H9 (cell line): ENCODE data around the gene ATP13A4. TPM values are rescaled to one million over a fixed set of nuclear protein-coding genes. Genes with fewer than 3 reads are reported as not detected.
A peak's percentile ranks its signal among the peaks of the same experiment; 100 is the strongest.

ENCODE experiments used
- DNase-seq: peaks from one replicate; pipeline ENCODE4 v3.0.0-alpha.2; 2017
- H2AFZ ChIP-seq: one replicate; pipeline ENCODE4 v1.6.1; 2013; ENCODE audit warnings: mild to moderate bottlenecking, low read length, control low read depth, moderate library complexity
- H2AK5ac ChIP-seq: 2 replicates; pipeline ENCODE4 v1.6.1; 2013; ENCODE audit warnings: low read length, control low read depth, mixed read lengths; ENCODE audit not compliant: insufficient read length
- H2BK120ac ChIP-seq: one replicate; pipeline ENCODE4 v1.6.1; 2013; ENCODE audit warnings: low read depth, mild to moderate bottlenecking, low read length, control low read depth, inconsistent platforms; ENCODE audit not compliant: poor library complexity, severe bottlenecking
- H2BK12ac ChIP-seq: 2 replicates; pipeline ENCODE4 v1.6.1; 2013; ENCODE audit warnings: low read length, control low read depth, mixed read lengths, low read depth; ENCODE audit not compliant: insufficient read length
- H2BK15ac ChIP-seq: 2 replicates; pipeline ENCODE4 v1.6.1; 2013; ENCODE audit warnings: low read depth, low read length, control low read depth
- H2BK20ac ChIP-seq: one replicate; pipeline ENCODE4 v1.6.1; 2013; ENCODE audit warnings: low read depth, mild to moderate bottlenecking, low read length, control low read depth, inconsistent platforms; ENCODE audit not compliant: poor library complexity, severe bottlenecking
- H2BK5ac ChIP-seq: 2 replicates; pipeline ENCODE4 v1.6.1; 2013; ENCODE audit warnings: low read length, control low read depth, mixed read lengths; ENCODE audit not compliant: insufficient read length
- H3K14ac ChIP-seq: 2 replicates; pipeline ENCODE4 v1.6.1; 2013; ENCODE audit warnings: low read length, control low read depth; ENCODE audit not compliant: insufficient read depth
- H3K18ac ChIP-seq: 2 replicates; pipeline ENCODE4 v1.6.1; 2013; ENCODE audit warnings: low read depth, mild to moderate bottlenecking, mixed read lengths, low read length, control low read depth; ENCODE audit not compliant: insufficient read length
- H3K23ac ChIP-seq: 2 replicates; pipeline ENCODE4 v1.6.1; 2013; ENCODE audit warnings: low read length, control low read depth, mixed read lengths, low read depth; ENCODE audit not compliant: insufficient read length
- H3K23me2 ChIP-seq: 2 replicates; pipeline ENCODE4 v1.6.1; 2013; ENCODE audit warnings: low read depth, mild to moderate bottlenecking, mixed read lengths, low read length, control low read depth; ENCODE audit not compliant: insufficient read length, poor library complexity, severe bottlenecking
- H3K27ac ChIP-seq: 2 replicates; pipeline ENCODE4 v1.5.1; 2013; ENCODE audit warnings: low read length, control low read depth, mixed read lengths, low read depth; ENCODE audit not compliant: insufficient read length
- H3K27me3 ChIP-seq: 2 replicates; pipeline ENCODE4 v1.6.1; 2013; ENCODE audit warnings: low read length, control low read depth, inconsistent platforms; ENCODE audit not compliant: insufficient read depth
- H3K4ac ChIP-seq: 2 replicates; pipeline ENCODE4 v1.6.1; 2013; ENCODE audit warnings: low read depth, mild to moderate bottlenecking, control low read depth, inconsistent platforms, low read length, moderate library complexity
- H3K4me1 ChIP-seq: 2 replicates; pipeline ENCODE4 v1.6.1; 2013; ENCODE audit warnings: low read length, control low read depth, inconsistent platforms; ENCODE audit not compliant: insufficient read depth
- H3K4me2 ChIP-seq: 2 replicates; pipeline ENCODE4 v1.6.1; 2013; ENCODE audit warnings: low read length, control low read depth, mixed read lengths; ENCODE audit not compliant: insufficient read length, insufficient read depth
- H3K56ac ChIP-seq: 2 replicates; pipeline ENCODE4 v1.6.1; 2013; ENCODE audit warnings: low read depth, mild to moderate bottlenecking, mixed read lengths, low read length, control low read depth; ENCODE audit not compliant: insufficient read length
- H3K79me1 ChIP-seq: 2 replicates; pipeline ENCODE4 v1.6.1; 2013; ENCODE audit warnings: low read depth, mild to moderate bottlenecking, moderate library complexity, low read length, control low read depth, inconsistent platforms; ENCODE audit not compliant: insufficient read depth, poor library complexity, severe bottlenecking
- H3K79me2 ChIP-seq: 2 replicates; pipeline ENCODE4 v1.6.1; 2013; ENCODE audit warnings: low read length, control low read depth, inconsistent platforms; ENCODE audit not compliant: insufficient read depth
- H3K9ac ChIP-seq: 2 replicates; pipeline ENCODE4 v1.6.1; 2013; ENCODE audit warnings: low read length, control low read depth, mixed read lengths; ENCODE audit not compliant: insufficient read length; ENCODE audit errors: extremely low read depth
- H3K9me3 ChIP-seq: one replicate; pipeline ENCODE4 v1.6.1; 2013; ENCODE audit warnings: low read depth, low read length, inconsistent platforms; ENCODE audit not compliant: control insufficient read depth
- H3T11ph ChIP-seq: one replicate; pipeline ENCODE4 v1.6.1; 2013; ENCODE audit warnings: mild to moderate bottlenecking, low read length, control low read depth, inconsistent platforms
- H4K20me1 ChIP-seq: one replicate; pipeline ENCODE4 v1.6.1; 2013; ENCODE audit not compliant: control insufficient read depth, insufficient read length, insufficient read depth
- H4K5ac ChIP-seq: 2 replicates; pipeline ENCODE4 v1.6.1; 2013; ENCODE audit warnings: low read depth, mild to moderate bottlenecking, mixed read lengths, low read length, control low read depth; ENCODE audit not compliant: insufficient read length
- H4K8ac ChIP-seq: replicated peaks from 2 replicates; pipeline ENCODE4 v1.6.1; 2013; ENCODE audit warnings: low read length, control low read depth, mixed read lengths, low read depth; ENCODE audit not compliant: insufficient read length
- H4K91ac ChIP-seq: 2 replicates; pipeline ENCODE4 v1.6.1; 2013; ENCODE audit warnings: low read depth, mild to moderate bottlenecking, moderate library complexity, mixed read lengths, low read length, control low read depth; ENCODE audit not compliant: insufficient read length
- H3K27ac Mint-ChIP-seq, 3 experiments: 2 replicates in 2 of 3; 3 replicates in 1 of 3; pipeline ENCODE4 v1.8.0; 2020 to 2021; ENCODE audit warnings: mixed read lengths in 3 of 3, mild to moderate bottlenecking in 1 of 3, moderate library complexity in 1 of 3
- H3K27me3 Mint-ChIP-seq: 2 replicates; pipeline ENCODE4 v1.8.0; 2021; ENCODE audit warnings: low read depth, mild to moderate bottlenecking, moderate library complexity, mixed read lengths
- H3K36me3 Mint-ChIP-seq, 3 experiments: 2 replicates in 2 of 3; 3 replicates in 1 of 3; pipeline ENCODE4 v1.8.0; 2020 to 2021; ENCODE audit warnings: low read depth in 3 of 3, mixed read lengths in 3 of 3; ENCODE audit not compliant: insufficient read depth in 1 of 3
- H3K4me1 Mint-ChIP-seq, 2 experiments: 2 replicates each; pipeline ENCODE4 v1.8.0; 2020; ENCODE audit warnings: mixed read lengths in 2 of 2
- H3K4me3 Mint-ChIP-seq, 2 experiments: 2 replicates in 1 of 2; 3 replicates in 1 of 2; pipeline ENCODE4 v1.8.0; 2020 to 2021; ENCODE audit warnings: mild to moderate bottlenecking in 2 of 2, mixed read lengths in 2 of 2, moderate library complexity in 1 of 2
- H3K9me3 Mint-ChIP-seq, 2 experiments: 2 replicates in 1 of 2; 3 replicates in 1 of 2; pipeline ENCODE4 v1.8.0; 2020; ENCODE audit warnings: mild to moderate bottlenecking in 2 of 2, mixed read lengths in 2 of 2, moderate library complexity in 1 of 2
- WGBS: extraction: QIAGEN DNeasy Blood & Tissue Kit; methylation state at CpG from one replicate; pipeline ENCODE4 v1.1.7; 2013; ENCODE audit warnings: missing lambda C conversion rate, low lambda C conversion rate, mixed read lengths; ENCODE audit not compliant: insufficient read length; ENCODE audit errors: extremely low coverage; 5-methylcytosine and 5-hydroxymethylcytosine counted together
- total RNA-seq: library from RNA; stranded (reverse); gene quantifications from 2 replicates; pipeline ENCODE4 v1.2.1, GENCODE V29; 2021
- TF ChIP-seq, protein P1 (sequence below): fragments of 200-600 bp; sonication (generic); conservative IDR thresholded peaks from 3 replicates; pipeline ENCODE4 v1.8.0; 2021; ENCODE audit warnings: antibody characterized with exemption, mild to moderate bottlenecking

Gene ATP13A4
- total RNA-seq, 1 experiment from 2014 or later: 0.13 TPM

DNA sequence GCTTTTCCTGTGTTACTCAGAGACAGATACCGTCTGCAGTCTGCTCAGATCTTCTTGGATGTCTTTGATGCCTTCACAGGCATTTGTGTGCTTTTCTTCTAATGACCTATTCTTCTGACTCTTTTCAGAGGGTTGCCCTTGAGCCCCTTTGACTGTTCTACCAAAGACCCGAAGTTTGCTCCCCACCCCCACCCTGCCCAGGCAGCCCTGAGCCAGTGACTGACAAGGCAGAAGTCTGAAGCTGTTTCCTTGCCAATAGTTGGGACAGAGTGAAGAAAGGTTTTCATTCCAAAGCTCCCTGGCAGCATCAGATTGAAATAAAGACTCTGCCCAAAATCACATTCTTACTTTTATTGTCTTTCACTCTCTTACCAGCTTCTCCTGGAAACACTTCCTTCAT is 167.1 kb downstream of the ATP13A4 start:
- peak overlapping the region in 2 of 3 experiments; percentile 6 to 36; a peak in 1 of 7 replicates for H3K27ac Mint-ChIP-seq
- peaks cover 0 to 4% (median 4%) of the 10 kb centered on the region in 3 experiments; a peak in 3 of 7 replicates for H3K36me3 Mint-ChIP-seq

More for the DNA sequence above, 167.1 kb downstream of the ATP13A4 start:
- Mint-ChIP-seq H3K27me3 (no peaks in the 10 kb centered on the region), H3K9me3 (peaks cover 2 to 4% of the 10 kb centered on the region in 2 experiments; a peak in 3 of 5 replicates), H3K4me3 (peak overlapping the region in 1 of 2 experiments; percentile 54; a peak in 2 of 5 replicates), H3K4me1 (peaks cover 41 to 44% of the 10 kb centered on the region in 2 experiments)
- Histone ChIP-seq H2BK20ac (no peak overlapping the region), H4K8ac (no peak overlapping the region), H2AFZ (no peak overlapping the region), H3K79me1 (no peaks in the 10 kb centered on the region), H3K79me2 (no peaks in the 10 kb centered on the region), H3K18ac (no peak overlapping the region), H3K9me3 (no peaks in the 10 kb centered on the region), H3K14ac (no peak overlapping the region), H3T11ph (no peak overlapping the region), H3K4me1 (peaks cover 12% of the 10 kb centered on the region), H4K20me1 (no peaks in the 10 kb centered on the region), H2BK5ac (no peak overlapping the region), H3K56ac (no peak overlapping the region), H4K91ac (no peak overlapping the region), H3K23ac (no peak overlapping the region), H3K4ac (no peak overlapping the region), H3K27ac (no peak overlapping the region), H3K27me3 (no peaks in the 10 kb centered on the region), H2AK5ac (no peak overlapping the region), H2BK120ac (no peak overlapping the region), H3K23me2 (no peaks in the 10 kb centered on the region), H4K5ac (no peak overlapping the region), H3K9ac (no peak overlapping the region), H2BK15ac (no peak overlapping the region), H3K4me2 (no peak overlapping the region), H2BK12ac (peak overlapping the region; percentile 8)
- no peak for DNase-seq
- WGBS: no CpG with 5 or more reads among the region's 2 CpGs
- TF ChIP-seq, protein P1, sequence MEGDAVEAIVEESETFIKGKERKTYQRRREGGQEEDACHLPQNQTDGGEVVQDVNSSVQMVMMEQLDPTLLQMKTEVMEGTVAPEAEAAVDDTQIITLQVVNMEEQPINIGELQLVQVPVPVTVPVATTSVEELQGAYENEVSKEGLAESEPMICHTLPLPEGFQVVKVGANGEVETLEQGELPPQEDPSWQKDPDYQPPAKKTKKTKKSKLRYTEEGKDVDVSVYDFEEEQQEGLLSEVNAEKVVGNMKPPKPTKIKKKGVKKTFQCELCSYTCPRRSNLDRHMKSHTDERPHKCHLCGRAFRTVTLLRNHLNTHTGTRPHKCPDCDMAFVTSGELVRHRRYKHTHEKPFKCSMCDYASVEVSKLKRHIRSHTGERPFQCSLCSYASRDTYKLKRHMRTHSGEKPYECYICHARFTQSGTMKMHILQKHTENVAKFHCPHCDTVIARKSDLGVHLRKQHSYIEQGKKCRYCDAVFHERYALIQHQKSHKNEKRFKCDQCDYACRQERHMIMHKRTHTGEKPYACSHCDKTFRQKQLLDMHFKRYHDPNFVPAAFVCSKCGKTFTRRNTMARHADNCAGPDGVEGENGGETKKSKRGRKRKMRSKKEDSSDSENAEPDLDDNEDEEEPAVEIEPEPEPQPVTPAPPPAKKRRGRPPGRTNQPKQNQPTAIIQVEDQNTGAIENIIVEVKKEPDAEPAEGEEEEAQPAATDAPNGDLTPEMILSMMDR: no peak
